MCF 10A (cell line): Measurements from ENCODE around the gene RAD9A. TPM values are rescaled to one million over a fixed set of nuclear protein-coding genes. Genes with fewer than 3 reads are reported as not detected.

Source experiments
- BruUV-seq: library from RNA; stranded (reverse); fragments of 400-500 nt; replicated peaks from 2 replicates; lab custom pipeline; 2021; lab: Mats Ljungman, UMichigan
- CTCF ChIA-PET: fragments of 300-600 bp; sonication (Branson Sonifier 250); formaldehyde crosslinking; extraction: SDS; loops from one replicate; lab custom pipeline; 2021; ENCODE audit warnings: antibody characterized with exemption, inconsistent platforms; lab: Yijun Ruan, JAX
- POLR2A ChIA-PET: fragments of 300-600, 350-650 bp; sonication (Branson Sonifier 250); formaldehyde crosslinking; extraction: SDS; loops from one replicate; lab custom pipeline; 2020; ENCODE audit warnings: antibody characterized with exemption, inconsistent platforms; lab: Yijun Ruan, JAX
- DNase-seq: peaks from one replicate; pipeline ENCODE4 v3.0.0-alpha.2; 2018; ENCODE audit not compliant: unreplicated experiment
- H3K27ac Mint-ChIP-seq: one replicate; pipeline ENCODE4 v1.8.0; 2022; ENCODE audit warnings: mild to moderate bottlenecking, low read depth, mixed read lengths; ENCODE audit not compliant: unreplicated experiment
- H3K27me3 Mint-ChIP-seq: one replicate; pipeline ENCODE4 v1.8.0; 2022; ENCODE audit warnings: mixed read lengths; ENCODE audit not compliant: insufficient read depth, unreplicated experiment
- H3K36me3 Mint-ChIP-seq: one replicate; pipeline ENCODE4 v1.8.0; 2022; ENCODE audit warnings: mild to moderate bottlenecking, moderate library complexity, mixed read lengths; ENCODE audit not compliant: insufficient read depth, unreplicated experiment
- H3K4me1 Mint-ChIP-seq: one replicate; pipeline ENCODE4 v1.8.0; 2022; ENCODE audit warnings: mixed read lengths; ENCODE audit not compliant: insufficient read depth, unreplicated experiment
- H3K4me3 Mint-ChIP-seq: one replicate; pipeline ENCODE4 v1.8.0; 2022; ENCODE audit warnings: mild to moderate bottlenecking, moderate library complexity, mixed read lengths; ENCODE audit not compliant: unreplicated experiment
- H3K9me3 Mint-ChIP-seq: one replicate; pipeline ENCODE4 v1.8.0; 2022; ENCODE audit warnings: mixed read lengths; ENCODE audit not compliant: unreplicated experiment
- CTCF ChIP-seq: fragments of 200-600 bp; IDR thresholded peaks from one replicate; pipeline ENCODE4 v1.8.0; 2022; ENCODE audit warnings: antibody characterized with exemption, mild to moderate bottlenecking; ENCODE audit not compliant: unreplicated experiment
- intact Hi-C: fragments of 100-400 bp; cut with micrococcal nuclease; formaldehyde crosslinking; loops from 2 replicates; pipeline ENCODE4 v1.14.1; 2022
- total RNA-seq: library from RNA; stranded (reverse); gene quantifications from 2 replicates; pipeline ENCODE4 v1.2.3, GENCODE V29; 2022

RAD9A gene
- total RNA-seq, 1 experiment from 2014 or later, result 9.9 TPM

- H3K4me3 Mint-ChIP-seq, result peak overlapping the region; percentile 84
- no TSS peak for BruUV-seq
- ChIA-PET CTCF (interaction anchor here (0.6 to 19.3 kb wide), 5 partner anchors 16 to 752 kb away, joined by 3 to 659 read pairs (median 3); partner anchors contain the start of gene POLD4), POLR2A (interaction anchor here (0.9 to 6.9 kb wide), 10 partner anchors 9 to 606 kb away, joined by 3 to 91 read pairs (median 4); partner anchors contain the start of genes POLD4 and RAD9A)
- H3K9me3 Mint-ChIP-seq, result no peaks in the 10 kb centered on the region
- H3K27ac Mint-ChIP-seq, result peak overlapping the region; percentile 73
- DNase-seq, result peak; percentile 96
- peaks cover 39% of the 10 kb centered on the region for H3K4me1 Mint-ChIP-seq
- H3K36me3 Mint-ChIP-seq, result peaks cover 11% of the 10 kb centered on the region
- no peaks in the 10 kb centered on the region for H3K27me3 Mint-ChIP-seq
- TF ChIP-seq CTCF, result peak; percentile 34
- intact Hi-C loops, result loop anchor here (1.0 kb wide), 1 partner anchor 17 kb away; no protein-coding TSS in a partner anchor
These were observed 17.9 kb upstream of the RAD9A start for GRCh38 chr11:67373648-67374570.

GRCh38 chr11:67374571-67375281 lies 17.1 kb upstream of the RAD9A start:
- no peaks in the 10 kb centered on the region for H3K9me3 Mint-ChIP-seq
- no peak for TF ChIP-seq CTCF
- peaks cover 14% of the 10 kb centered on the region for H3K36me3 Mint-ChIP-seq
- H3K4me3 Mint-ChIP-seq, result peak overlapping the region; percentile 84
- CTCF ChIA-PET, result interaction anchor here (0.7 to 19.3 kb wide), 2 partner anchors 17 to 107 kb away, joined by 3 to 659 read pairs; partner anchors contain the start of gene POLD4
- BruUV-seq, result TSS peak; percentile 78
- no peaks in the 10 kb centered on the region for H3K27me3 Mint-ChIP-seq
- intact Hi-C loops, result loop anchor here (1.0 kb wide), 1 partner anchor 17 kb away; no protein-coding TSS in a partner anchor
- H3K27ac Mint-ChIP-seq, result peak overlapping the region; percentile 73
- POLR2A ChIA-PET, result interaction anchor here (1.2 to 6.9 kb wide), 5 partner anchors 10 to 29 kb away, joined by 3 to 91 read pairs (median 11); partner anchors contain the start of gene POLD4
- peak; percentile 47 for DNase-seq
- H3K4me1 Mint-ChIP-seq, result peaks cover 47% of the 10 kb centered on the region

- POLR2A ChIA-PET, result interaction anchor here (0.7 to 6.9 kb wide), 3 partner anchors 11 to 21 kb away, joined by 3 to 91 read pairs (median 4); partner anchors contain the start of genes POLD4 and RAD9A
- no peak for DNase-seq
- BruUV-seq, result no TSS peak
These were observed 16.3 kb upstream of the RAD9A start for GRCh38 chr11:67375320-67376055.

More at GRCh38 chr11:67375320-67376055, 16.3 kb upstream of the RAD9A start:
- Mint-ChIP-seq H3K9me3 (no peaks in the 10 kb centered on the region), H3K36me3 (peaks cover 11% of the 10 kb centered on the region), H3K27me3 (no peaks in the 10 kb centered on the region), H3K4me3 (peak overlapping the region; percentile 84), H3K4me1 (peaks cover 48% of the 10 kb centered on the region), H3K27ac (no peak overlapping the region)
- intact Hi-C loops, result no loop called here
- no peak for TF ChIP-seq CTCF
- CTCF ChIA-PET, result interaction anchor here (0.5 to 19.3 kb wide), 3 partner anchors 18 to 1583 kb away, joined by 3 to 659 read pairs (median 3); partner anchors contain the start of gene POLD4
